A549 (cell line): Measurements from ENCODE around the gene C5orf34.
"Not testable (repeated sequence)": the region's sequence is repeated elsewhere in the genome, so short reads cannot be mapped to it uniquely, and the experiment has no call there.

ENCODE experiments used
- CBX8 ChIP-seq: fragments of 200-600 bp; sonication (generic); IDR thresholded peaks from 2 replicates; pipeline ENCODE4 v1.6.1; 2016
- EP300 ChIP-seq, 2 experiments: fragments of >200 bp; sonication (Bioruptor Twin); formaldehyde crosslinking; IDR thresholded peaks; 2 replicates in 1 of 2; 3 replicates in 1 of 2; pipeline ENCODE4 v1.6.1; 2016 to 2017
- RAD21 ChIP-seq, 2 experiments: fragments of >200 bp in 1 of 2; sonication (Bioruptor Twin) in 1 of 2; formaldehyde crosslinking in 1 of 2; IDR thresholded peaks in 1 of 2; conservative IDR thresholded peaks in 1 of 2; 2 replicates in 1 of 2; 3 replicates in 1 of 2; pipeline ENCODE4 v1.6.1; 2012 to 2018; ENCODE audit warnings: inconsistent platforms in 1 of 2
- RFX5 ChIP-seq: fragments of 450-650 bp; IDR thresholded peaks from 2 replicates; pipeline ENCODE4 v1.7.1; 2014; ENCODE audit warnings: antibody characterized with exemption, mild to moderate bottlenecking, moderate library complexity
- SMC3 ChIP-seq: fragments of >200 bp; sonication (Bioruptor Twin); formaldehyde crosslinking; IDR thresholded peaks from 3 replicates; pipeline ENCODE4 v1.6.1; 2018; ENCODE audit warnings: inconsistent platforms
- TF ChIP-seq, protein P1 (sequence below): fragments of >200 bp; sonication (Bioruptor Twin); formaldehyde crosslinking; IDR thresholded peaks from 3 replicates; pipeline ENCODE4 v1.5.1; 2016

DNA sequence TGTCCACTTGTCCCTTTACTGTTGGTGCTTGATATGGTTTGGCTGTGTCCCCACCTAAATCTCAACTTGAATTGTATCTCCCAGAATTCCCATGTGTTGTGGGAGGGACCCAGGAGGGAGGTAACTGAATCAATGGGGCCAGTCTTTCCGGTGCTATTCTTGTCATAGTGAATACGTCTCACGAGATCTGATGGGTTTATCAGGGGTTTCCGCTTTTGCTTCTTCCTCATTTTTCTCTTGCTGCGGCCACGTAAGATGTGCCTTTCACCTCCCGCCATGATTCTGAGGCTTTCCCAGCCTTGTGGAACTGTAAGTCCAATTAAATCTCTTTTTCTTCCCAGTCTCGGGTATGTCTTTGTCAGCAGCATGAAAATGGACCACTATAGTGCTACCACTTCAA, 34.3 kb upstream of the C5orf34 start:
- TF ChIP-seq, protein P1, sequence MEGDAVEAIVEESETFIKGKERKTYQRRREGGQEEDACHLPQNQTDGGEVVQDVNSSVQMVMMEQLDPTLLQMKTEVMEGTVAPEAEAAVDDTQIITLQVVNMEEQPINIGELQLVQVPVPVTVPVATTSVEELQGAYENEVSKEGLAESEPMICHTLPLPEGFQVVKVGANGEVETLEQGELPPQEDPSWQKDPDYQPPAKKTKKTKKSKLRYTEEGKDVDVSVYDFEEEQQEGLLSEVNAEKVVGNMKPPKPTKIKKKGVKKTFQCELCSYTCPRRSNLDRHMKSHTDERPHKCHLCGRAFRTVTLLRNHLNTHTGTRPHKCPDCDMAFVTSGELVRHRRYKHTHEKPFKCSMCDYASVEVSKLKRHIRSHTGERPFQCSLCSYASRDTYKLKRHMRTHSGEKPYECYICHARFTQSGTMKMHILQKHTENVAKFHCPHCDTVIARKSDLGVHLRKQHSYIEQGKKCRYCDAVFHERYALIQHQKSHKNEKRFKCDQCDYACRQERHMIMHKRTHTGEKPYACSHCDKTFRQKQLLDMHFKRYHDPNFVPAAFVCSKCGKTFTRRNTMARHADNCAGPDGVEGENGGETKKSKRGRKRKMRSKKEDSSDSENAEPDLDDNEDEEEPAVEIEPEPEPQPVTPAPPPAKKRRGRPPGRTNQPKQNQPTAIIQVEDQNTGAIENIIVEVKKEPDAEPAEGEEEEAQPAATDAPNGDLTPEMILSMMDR = not testable (repeated sequence)
- not testable (repeated sequence) for TF ChIP-seq SMC3; RAD21 (conservative IDR thresholded peaks at IDR 0.05 in 1 of 2, IDR thresholded peaks at IDR 0.05 in 1 of 2); EP300 (IDR thresholded peaks at IDR 0.05); RFX5; CBX8
